ENCODE results near the gene GMEB2. TPM values are rescaled to one million over a fixed set of nuclear protein-coding genes. Genes with fewer than 3 reads are reported as not detected.

GMEB2 gene
- polyA plus RNA-seq, 1 of the 3 experiments (the other 2 are of a cell fraction) = 6.5 TPM

- no peak for DNase-seq
- Histone ChIP-seq H3K9me2 (no peaks in the 10 kb centered on the region), H3K4me1 (ENCODE audit: control insufficient read depth in 1 of 2, insufficient read depth in 2 of 2, low read depth in 1 of 2, low read length in 1 of 2) (no peaks in the 10 kb centered on the region), H3K27me3 (ENCODE audit: insufficient read depth) (no peaks in the 10 kb centered on the region), H3K9ac (no peak overlapping the region), H3K36me3 (replicated peaks in 1 of 2; ENCODE audit: control insufficient read depth in 1 of 2, insufficient read depth in 2 of 2, low read length in 1 of 2) (peaks cover 6 to 18% of the 10 kb centered on the region in 2 experiments), H3K4me3 (ENCODE audit: low read depth in 2 of 2, low read length in 1 of 2) (no peak overlapping the region), H3K27ac (ENCODE audit: low read depth in 2 of 2, low read length in 1 of 2) (no peak overlapping the region), H3F3A (replicated peaks; ENCODE audit: insufficient read depth) (no peaks in the 10 kb centered on the region), H3K4me2 (no peak overlapping the region), H3K79me2 (ENCODE audit: insufficient read depth) (no peaks in the 10 kb centered on the region), H4K20me1 (ENCODE audit: insufficient read depth) (no peaks in the 10 kb centered on the region), H3K9me3 (no peaks in the 10 kb centered on the region), H2AFZ (ENCODE audit: low read depth) (no peak overlapping the region)
- ChIA-PET POLR2A (no interaction called here), CTCF (no interaction called here)
- 94% methylated on average over 5 of the region's 6 CpGs for WGBS (ENCODE audit: low lambda C conversion rate)
- TF ChIP-seq CHD2 (IDR thresholded peaks at IDR 0.05; ENCODE audit: low read length, partially characterized antibody) = no peak
- no peak for TF ChIP-seq YY1 (IDR thresholded peaks at IDR 0.05; ENCODE audit: low read depth)
- TF ChIP-seq, protein P1, sequence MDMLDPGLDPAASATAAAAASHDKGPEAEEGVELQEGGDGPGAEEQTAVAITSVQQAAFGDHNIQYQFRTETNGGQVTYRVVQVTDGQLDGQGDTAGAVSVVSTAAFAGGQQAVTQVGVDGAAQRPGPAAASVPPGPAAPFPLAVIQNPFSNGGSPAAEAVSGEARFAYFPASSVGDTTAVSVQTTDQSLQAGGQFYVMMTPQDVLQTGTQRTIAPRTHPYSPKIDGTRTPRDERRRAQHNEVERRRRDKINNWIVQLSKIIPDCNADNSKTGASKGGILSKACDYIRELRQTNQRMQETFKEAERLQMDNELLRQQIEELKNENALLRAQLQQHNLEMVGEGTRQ (IDR thresholded peaks at IDR 0.05; ENCODE audit: borderline replicate concordance, low read depth, low read length) = no peak
- no peak for TF ChIP-seq ZBTB33 (IDR thresholded peaks at IDR 0.05; ENCODE audit: borderline replicate concordance, low read depth)
- no peak for TF ChIP-seq RAD21 (IDR thresholded peaks at IDR 0.05; ENCODE audit: low read length)
- no peak for TF ChIP-seq RFX5 (IDR thresholded peaks at IDR 0.05; ENCODE audit: low read length)
- no peak for TF ChIP-seq FOSL2 (IDR thresholded peaks at IDR 0.05; ENCODE audit: borderline replicate concordance, low read depth)
- TF ChIP-seq NFIC (IDR thresholded peaks at IDR 0.05; ENCODE audit: borderline replicate concordance) = no peak
Measured at GRCh38 chr20:63596423-63596822, 30.5 kb downstream of the GMEB2 start.

DNA sequence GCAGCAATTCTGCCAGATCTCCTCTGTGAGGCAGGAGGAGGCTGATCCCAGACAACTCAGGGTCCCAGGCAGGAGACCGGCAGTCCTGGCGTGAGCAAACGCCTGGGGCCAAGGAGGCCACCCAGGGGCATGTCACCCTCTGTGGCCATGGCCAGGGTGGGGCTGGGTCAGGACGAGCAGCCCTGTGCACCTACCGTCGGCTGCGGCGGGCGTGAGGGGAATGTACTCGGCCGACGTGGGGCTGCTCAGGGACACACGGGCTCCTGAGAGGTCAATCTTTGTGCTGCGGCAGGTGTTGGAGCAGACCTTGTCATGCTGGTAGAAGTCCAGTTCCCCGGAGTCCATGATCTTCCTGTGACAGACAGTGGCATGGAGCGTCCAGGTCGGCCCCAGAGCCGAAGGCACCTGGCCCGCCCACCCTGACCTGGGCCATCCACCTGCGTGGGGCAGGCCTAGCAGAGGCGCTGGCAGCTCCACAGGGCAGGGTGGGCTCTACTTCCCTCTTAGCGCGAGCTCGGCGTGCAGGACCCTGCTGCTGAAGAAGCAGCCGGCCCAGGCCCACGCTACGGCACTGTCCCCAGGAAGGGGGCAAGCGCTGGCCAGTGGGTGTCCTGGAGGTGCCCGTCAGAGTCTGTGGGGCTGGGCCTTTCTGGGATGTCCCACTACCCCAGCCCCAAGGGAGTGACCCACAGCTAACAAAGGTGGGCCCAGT is 31.3 kb downstream of the GMEB2 start:
- no peak overlapping the region for H3K4me3 ChIP-seq (ENCODE audit: low read depth in 2 of 2, low read length in 1 of 2)
- H4K20me1 ChIP-seq (ENCODE audit: insufficient read depth) = no peaks in the 10 kb centered on the region
- no peak overlapping the region for H2AFZ ChIP-seq (ENCODE audit: low read depth)
- ChIA-PET CTCF (no interaction called here), POLR2A (no interaction called here)
- H3F3A ChIP-seq (replicated peaks; ENCODE audit: insufficient read depth) = no peaks in the 10 kb centered on the region
- no peak overlapping the region for H3K4me2 ChIP-seq
- no peaks in the 10 kb centered on the region for H3K9me2 ChIP-seq
- no peak overlapping the region for H3K27ac ChIP-seq (ENCODE audit: low read depth in 2 of 2, low read length in 1 of 2)
- H3K4me1 ChIP-seq (ENCODE audit: control insufficient read depth in 1 of 2, insufficient read depth in 2 of 2, low read depth in 1 of 2, low read length in 1 of 2) = no peaks in the 10 kb centered on the region
- TF ChIP-seq RAD21 (IDR thresholded peaks at IDR 0.05; ENCODE audit: low read length) (no peak), NFIC (IDR thresholded peaks at IDR 0.05; ENCODE audit: borderline replicate concordance) (no peak), MEF2A (IDR thresholded peaks at IDR 0.05; ENCODE audit: borderline replicate concordance, low read depth) (no peak), FOXM1 (IDR thresholded peaks at IDR 0.05; ENCODE audit: low read depth) (no peak), ZBTB33 (IDR thresholded peaks at IDR 0.05; ENCODE audit: borderline replicate concordance, low read depth) (no peak), TCF12 (IDR thresholded peaks at IDR 0.05) (no peak), EP300 (IDR thresholded peaks at IDR 0.05; ENCODE audit: borderline replicate concordance in 1 of 2, low read depth in 1 of 2, low read length in 1 of 2) (no peak), ELF1 (IDR thresholded peaks at IDR 0.05) (no peak), RXRA (IDR thresholded peaks at IDR 0.05; ENCODE audit: borderline replicate concordance, low read depth) (no peak), JUND (IDR thresholded peaks at IDR 0.05) (no peak), FOSL2 (IDR thresholded peaks at IDR 0.05; ENCODE audit: borderline replicate concordance, low read depth) (no peak), NRF1 (IDR thresholded peaks at IDR 0.05; ENCODE audit: low read depth, low read length) (no peak)
- TF ChIP-seq, protein P1 (IDR thresholded peaks at IDR 0.05; ENCODE audit: borderline replicate concordance, low read depth, low read length) = no peak
- 91% methylated on average over 12 of the region's 30 CpGs for WGBS (ENCODE audit: low lambda C conversion rate)
- no peaks in the 10 kb centered on the region for H3K79me2 ChIP-seq (ENCODE audit: insufficient read depth)
- H3K9me3 ChIP-seq = no peaks in the 10 kb centered on the region
- DNase-seq = no peak
- H3K27me3 ChIP-seq (ENCODE audit: insufficient read depth) = no peaks in the 10 kb centered on the region
- H3K36me3 ChIP-seq (replicated peaks in 1 of 2; ENCODE audit: control insufficient read depth in 1 of 2, insufficient read depth in 2 of 2, low read length in 1 of 2) = peaks cover 0 to 11% of the 10 kb centered on the region in 2 experiments
- no peak overlapping the region for H3K9ac ChIP-seq
